Endothelial cell of umbilical vein (primary cell): ENCODE results near the gene PLCG2. TPM values are rescaled to one million over a fixed set of nuclear protein-coding genes. Genes with fewer than 3 reads are reported as not detected.

ENCODE experiments used
- BruUV-seq: library from RNA; stranded (reverse); fragments of 400-500 nt; replicated peaks from 2 replicates; lab custom pipeline; 2021; lab: Mats Ljungman, UMichigan
- CTCF ChIA-PET: fragments of 300-600, 350-600 bp; sonication (Branson Sonifier 250); formaldehyde crosslinking; loops from one replicate; lab custom pipeline; 2021; ENCODE audit warnings: antibody characterized with exemption, inconsistent platforms; lab: Charles Lee
- POLR2A ChIA-PET: fragments of 300-600, 350-600 bp; sonication (Branson Sonifier 250); formaldehyde crosslinking; loops from one replicate; lab custom pipeline; 2021; ENCODE audit warnings: antibody characterized with exemption, inconsistent platforms; lab: Charles Lee
- DNase-seq: peaks from one replicate; pipeline ENCODE4 v3.0.0-alpha.2; 2011; ENCODE audit warnings: low read depth, low spot score
- FAIRE-seq: peaks from 2 replicates; lab custom pipeline; 2011; peaks lifted over from hg19 to GRCh38; lab: Jason Lieb, UNC
- H2AFZ ChIP-seq: 2 replicates; pipeline ENCODE4 v1.6.0; 2012; ENCODE audit warnings: low read depth, low read length, control low read depth, inconsistent platforms
- H3K27ac ChIP-seq: 2 replicates; pipeline ENCODE4 v1.5.1; 2011; ENCODE audit warnings: low read depth, mild to moderate bottlenecking, control low read depth, low read length, moderate library complexity; ENCODE audit not compliant: insufficient read depth
- H3K27me3 ChIP-seq, 2 experiments: 2 replicates each; pipeline versions ENCODE4 v1.6.0 to v1.6.1; 2011; ENCODE audit warnings: low read length in 2 of 2, mixed read lengths in 1 of 2; ENCODE audit not compliant: control insufficient read depth in 2 of 2, insufficient read depth in 2 of 2
- H3K36me3 ChIP-seq, 2 experiments: 2 replicates in 1 of 2; 3 replicates in 1 of 2; pipeline ENCODE4 v1.5.1; 2011; ENCODE audit warnings: low read length in 2 of 2, mild to moderate bottlenecking in 1 of 2, moderate library complexity in 1 of 2; ENCODE audit not compliant: control insufficient read depth in 2 of 2, insufficient read depth in 2 of 2; ENCODE audit errors: extremely low read depth in 1 of 2
- H3K4me1 ChIP-seq: 3 replicates; pipeline ENCODE4 v1.5.1; 2011; ENCODE audit warnings: mild to moderate bottlenecking, low read length; ENCODE audit not compliant: control insufficient read depth, insufficient read depth; ENCODE audit errors: extremely low read depth
- H3K4me2 ChIP-seq: 2 replicates; pipeline ENCODE4 v1.6.1; 2011; ENCODE audit warnings: low read length, control low read depth, mixed read lengths; ENCODE audit not compliant: insufficient read depth
- H3K4me3 ChIP-seq, 3 experiments: fragments of 200-600 bp in 1 of 3; sonication (generic), shearing (Covaris generic) in 1 of 3; replicated peaks in 1 of 3; 2 replicates each; pipeline ENCODE4 v1.5.1; 2011 to 2016; ENCODE audit warnings: control low read depth in 3 of 3, low read length in 3 of 3, mild to moderate bottlenecking in 2 of 3, inconsistent platforms in 1 of 3, low read depth in 1 of 3, moderate library complexity in 1 of 3; ENCODE audit not compliant: insufficient read depth in 1 of 3
- H3K79me2 ChIP-seq: 2 replicates; pipeline ENCODE4 v1.6.0; 2012; ENCODE audit warnings: low read length, inconsistent platforms; ENCODE audit not compliant: control insufficient read depth, insufficient read depth
- H3K9ac ChIP-seq: replicated peaks from 2 replicates; pipeline ENCODE3; 2011; ENCODE audit warnings: low read length, control low read depth; ENCODE audit not compliant: insufficient read depth; ENCODE audit errors: extremely low read depth
- H3K9me1 ChIP-seq: replicated peaks from 3 replicates; pipeline ENCODE4 v1.6.0; 2011; ENCODE audit warnings: mild to moderate bottlenecking, low read length; ENCODE audit not compliant: control insufficient read depth, insufficient read depth; ENCODE audit errors: extremely low read depth
- H3K9me3 ChIP-seq: replicated peaks from 2 replicates; pipeline ENCODE4 v1.5.1; 2012; ENCODE audit warnings: low read length, inconsistent platforms; ENCODE audit not compliant: control insufficient read depth, insufficient read depth
- H4K20me1 ChIP-seq: replicated peaks from 2 replicates; pipeline ENCODE3; 2011; ENCODE audit warnings: mild to moderate bottlenecking, low read length; ENCODE audit not compliant: control insufficient read depth, insufficient read depth; ENCODE audit errors: extremely low read depth
- EZH2 ChIP-seq: IDR thresholded peaks from 2 replicates; pipeline ENCODE4 v1.6.1; 2012; ENCODE audit warnings: borderline replicate concordance, low read depth, mild to moderate bottlenecking, moderate library complexity, low read length, inconsistent platforms; ENCODE audit not compliant: severe bottlenecking
- FOS ChIP-seq: IDR thresholded peaks from 2 replicates; pipeline ENCODE4 v1.6.1; 2011; ENCODE audit warnings: mild to moderate bottlenecking, low read length, moderate library complexity, borderline replicate concordance; ENCODE audit not compliant: insufficient read depth
- GATA2 ChIP-seq: IDR thresholded peaks from 2 replicates; pipeline ENCODE4 v1.7.0; 2011; ENCODE audit warnings: low read depth, mild to moderate bottlenecking, moderate library complexity, mixed read lengths, low read length; ENCODE audit not compliant: insufficient read length, insufficient read depth
- JUN ChIP-seq: IDR thresholded peaks from 2 replicates; pipeline ENCODE4 v1.6.1; 2011; ENCODE audit warnings: borderline replicate concordance, low read depth; ENCODE audit not compliant: insufficient read length, insufficient read depth
- MYC ChIP-seq: IDR thresholded peaks from one replicate; pipeline ENCODE4 v1.6.1; 2011; ENCODE audit warnings: mild to moderate bottlenecking, low read depth, low read length
- POLR2A ChIP-seq: IDR thresholded peaks from 2 replicates; pipeline ENCODE4 v1.6.1; 2012; ENCODE audit warnings: low read depth, mild to moderate bottlenecking, control low read depth, low read length
- POLR2AphosphoS5 ChIP-seq: IDR thresholded peaks from 2 replicates; pipeline ENCODE4 v1.6.1; 2012; ENCODE audit warnings: low read depth, mild to moderate bottlenecking, control low read depth, low read length, moderate library complexity; ENCODE audit not compliant: insufficient read depth
- dilution Hi-C: fragments of 300-500 bp; cut with MboI; formaldehyde crosslinking; loops from one replicate; pipeline ENCODE4 v1.15.0; 2019; ENCODE audit warnings: low sequenced_read_pairs; ENCODE audit not compliant: extremely low pct_ligation_motif_present
- intact Hi-C: fragments of 100-400 bp; cut with micrococcal nuclease; formaldehyde crosslinking; loops from one replicate; pipeline ENCODE4 v1.10.0; 2022
- polyA plus RNA-seq, 4 experiments: library from polyadenylated mRNA; depleted of rRNA in 3 of 4; stranded (reverse) in 3 of 4; unstranded in 1 of 4; fragments of >200 nt; gene quantifications; 2 replicates each; pipeline versions ENCODE4 v1.2.1 to v1.2.3, GENCODE V29; 2011 to 2012; ENCODE audit warnings: missing spikeins in 1 of 4
- total RNA-seq: library from RNA; stranded (reverse); gene quantifications from 2 replicates; pipeline ENCODE4 v1.2.3, GENCODE V29; 2021
- TF ChIP-seq, protein P1 (sequence below): IDR thresholded peaks from 2 replicates; pipeline ENCODE4 v1.6.1; 2011; ENCODE audit not compliant: insufficient read depth, insufficient read length
- TF ChIP-seq, protein P2 (sequence below), 2 donors: IDR thresholded peaks; 1 replicate in 1 of 2; 2 replicates in 1 of 2; pipeline ENCODE4 v1.5.1; 2011; ENCODE audit warnings: low read length in 2 of 2, mild to moderate bottlenecking in 2 of 2, moderate library complexity in 2 of 2, control low read depth in 1 of 2, inconsistent platforms in 1 of 2, low read depth in 1 of 2; ENCODE audit not compliant: insufficient read depth in 1 of 2; ENCODE audit errors: extremely low read depth in 1 of 2

PLCG2 gene
- total and polyA plus RNA-seq, 2 donors (not counting 3 experiments of a cell fraction or from before 2014, with no cell fraction given), result 10.8 to 13.6 TPM

DNA sequence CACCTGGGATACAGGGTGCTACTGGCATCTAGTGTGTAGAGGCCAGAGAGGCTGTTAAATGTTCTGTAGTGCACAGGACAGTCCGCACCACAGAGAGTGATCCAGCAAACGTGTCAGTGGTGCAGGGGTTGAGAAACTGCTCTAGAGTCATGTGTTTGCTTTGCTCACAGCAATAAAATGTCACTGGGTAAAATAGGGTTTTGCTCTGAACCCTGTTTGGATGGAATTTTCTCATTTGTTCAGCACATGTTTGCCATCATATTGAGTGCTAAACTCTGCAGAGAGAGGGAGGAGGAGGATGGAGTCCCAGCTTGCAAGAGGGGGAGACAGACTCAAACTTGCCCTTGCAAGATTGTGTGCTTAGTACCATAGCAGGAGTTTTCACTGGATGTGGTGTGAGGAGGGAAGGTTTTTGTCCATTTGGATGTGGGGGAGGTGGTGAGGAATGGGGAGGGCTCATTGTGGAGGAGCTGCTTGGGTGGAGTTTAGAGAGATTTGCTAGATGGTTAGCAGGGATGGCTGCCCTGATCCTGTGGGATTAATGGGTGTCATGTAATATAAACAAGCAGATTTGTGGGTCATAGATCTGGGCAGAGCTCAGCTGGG, 11.8 kb downstream of the PLCG2 start:
- ChIA-PET POLR2A (no interaction called here), CTCF (interaction anchor here (1.2 to 1.3 kb wide), 2 partner anchors 9 to 34 kb away, joined by 3 to 4 read pairs; no protein-coding TSS in a partner anchor)
- Histone ChIP-seq H3K27me3 (no peaks in the 10 kb centered on the region), H4K20me1 (no peaks in the 10 kb centered on the region), H3K79me2 (no peaks in the 10 kb centered on the region), H3K9me1 (no peaks in the 10 kb centered on the region), H3K27ac (no peak overlapping the region), H3K4me2 (no peak overlapping the region), H2AFZ (no peak overlapping the region), H3K9ac (no peak overlapping the region), H3K36me3 (no peaks in the 10 kb centered on the region), H3K9me3 (no peaks in the 10 kb centered on the region), H3K4me1 (no peaks in the 10 kb centered on the region), H3K4me3 (no peak overlapping the region)
- intact Hi-C loops (no loop called here), dilution Hi-C loops (no loop called here)
- DNase-seq (no peak), FAIRE-seq (no peak)
- BruUV-seq, result no TSS peak
- TF ChIP-seq POLR2AphosphoS5 (no peak), GATA2 (no peak), POLR2A (no peak), EZH2 (no peak), MYC (no peak), FOS (no peak), JUN (no peak)
- TF ChIP-seq, protein P1, sequence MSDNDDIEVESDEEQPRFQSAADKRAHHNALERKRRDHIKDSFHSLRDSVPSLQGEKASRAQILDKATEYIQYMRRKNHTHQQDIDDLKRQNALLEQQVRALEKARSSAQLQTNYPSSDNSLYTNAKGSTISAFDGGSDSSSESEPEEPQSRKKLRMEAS, result no peak
- TF ChIP-seq, protein P2, sequence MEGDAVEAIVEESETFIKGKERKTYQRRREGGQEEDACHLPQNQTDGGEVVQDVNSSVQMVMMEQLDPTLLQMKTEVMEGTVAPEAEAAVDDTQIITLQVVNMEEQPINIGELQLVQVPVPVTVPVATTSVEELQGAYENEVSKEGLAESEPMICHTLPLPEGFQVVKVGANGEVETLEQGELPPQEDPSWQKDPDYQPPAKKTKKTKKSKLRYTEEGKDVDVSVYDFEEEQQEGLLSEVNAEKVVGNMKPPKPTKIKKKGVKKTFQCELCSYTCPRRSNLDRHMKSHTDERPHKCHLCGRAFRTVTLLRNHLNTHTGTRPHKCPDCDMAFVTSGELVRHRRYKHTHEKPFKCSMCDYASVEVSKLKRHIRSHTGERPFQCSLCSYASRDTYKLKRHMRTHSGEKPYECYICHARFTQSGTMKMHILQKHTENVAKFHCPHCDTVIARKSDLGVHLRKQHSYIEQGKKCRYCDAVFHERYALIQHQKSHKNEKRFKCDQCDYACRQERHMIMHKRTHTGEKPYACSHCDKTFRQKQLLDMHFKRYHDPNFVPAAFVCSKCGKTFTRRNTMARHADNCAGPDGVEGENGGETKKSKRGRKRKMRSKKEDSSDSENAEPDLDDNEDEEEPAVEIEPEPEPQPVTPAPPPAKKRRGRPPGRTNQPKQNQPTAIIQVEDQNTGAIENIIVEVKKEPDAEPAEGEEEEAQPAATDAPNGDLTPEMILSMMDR (IDR thresholded peaks at IDR 0.05; ENCODE audit: extremely low read depth in 1 of 2, insufficient read depth in 1 of 2, low read depth in 1 of 2, low read length in 2 of 2), result no peak
